22Rv1 (cell line): ENCODE data around the gene PTGR3.

Source experiments
- H3K27ac ChIP-seq: fragments of 450-650 bp; 2 replicates; pipeline ENCODE4 v1.5.1; 2017
- CTCF ChIP-seq: fragments of 450-650 bp; IDR thresholded peaks from 2 replicates; pipeline ENCODE4 v1.5.1; 2017; ENCODE audit warnings: mild to moderate bottlenecking
- ZFX ChIP-seq: fragments of 450-650 bp; IDR thresholded peaks from 2 replicates; pipeline ENCODE4 v1.6.1; 2017; ENCODE audit warnings: antibody characterized with exemption, borderline replicate concordance

Gene PTGR3

GRCh38 chr18:75209129-75209950 lies at the start of gene PTGR3:
Gene PTGR3 (minus strand): TSS chr18:75209139. CDS start chr18:75209058, 81 bp downstream.
- no peak for TF ChIP-seq ZFX
- TF ChIP-seq CTCF = no peak
- H3K27ac ChIP-seq = peak within 1 kb of the TSS; percentile 97

GRCh38 chr18:75257605-75258004 lies 48.7 kb upstream of the PTGR3 start:
- no peak for TF ChIP-seq ZFX
- TF ChIP-seq CTCF = no peak
- no peak overlapping the region for H3K27ac ChIP-seq

GRCh38 chr18:75256376-75256775 lies 47.4 kb upstream of the PTGR3 start:
- TF ChIP-seq ZFX = no peak
- TF ChIP-seq CTCF = no peak
- H3K27ac ChIP-seq = no peak overlapping the region

GRCh38 chr18:75255094-75255493 lies 46.2 kb upstream of the PTGR3 start:
- H3K27ac ChIP-seq = no peak overlapping the region
- TF ChIP-seq ZFX (no peak), CTCF (no peak)

- no peak overlapping the region for H3K27ac ChIP-seq
- TF ChIP-seq CTCF (no peak), ZFX (no peak)
Measured at GRCh38 chr18:75253784-75254183, 44.8 kb upstream of the PTGR3 start.

GRCh38 chr18:75253043-75253442 lies 44.1 kb upstream of the PTGR3 start:
- TF ChIP-seq ZFX (no peak), CTCF (no peak)
- no peak overlapping the region for H3K27ac ChIP-seq

- no peak for TF ChIP-seq CTCF
- TF ChIP-seq ZFX = no peak
- H3K27ac ChIP-seq = no peak overlapping the region
Measured at GRCh38 chr18:75252136-75252535, 43.2 kb upstream of the PTGR3 start.
